Measurements from ENCODE around the gene TACC2. TPM values are rescaled to one million over a fixed set of nuclear protein-coding genes. Genes with fewer than 3 reads are reported as not detected.

Gene TACC2
- total and polyA plus RNA-seq, 4 donors: 21.6 to 107 (median 64.9) TPM

- H3K27me3 ChIP-seq (ENCODE audit: control insufficient read depth, insufficient read depth, low read length): no peaks in the 10 kb centered on the region
- DNase-seq (ENCODE audit: low read depth in 4 of 6, low spot score in 6 of 6): no peak
- no peaks in the 10 kb centered on the region for H3K36me3 ChIP-seq (ENCODE audit: control insufficient read depth, insufficient read depth, low read length)
- H3K4me3 ChIP-seq (ENCODE audit: low read depth, low read length): no peak overlapping the region
- WGBS (ENCODE audit: insufficient coverage): 80% methylated on average over 5 of the region's 6 CpGs
- no peaks in the 10 kb centered on the region for H3K4me1 ChIP-seq (ENCODE audit: control insufficient read depth, insufficient read depth, low read length)
- no peaks in the 10 kb centered on the region for H3K9me3 ChIP-seq (ENCODE audit: control insufficient read depth, insufficient read depth, low read length)
- no peak overlapping the region for H3K27ac ChIP-seq (ENCODE audit: low read depth, low read length)
Observed at GRCh38 chr10:122126763-122127659, 138.0 kb downstream of the TACC2 start.

DNA sequence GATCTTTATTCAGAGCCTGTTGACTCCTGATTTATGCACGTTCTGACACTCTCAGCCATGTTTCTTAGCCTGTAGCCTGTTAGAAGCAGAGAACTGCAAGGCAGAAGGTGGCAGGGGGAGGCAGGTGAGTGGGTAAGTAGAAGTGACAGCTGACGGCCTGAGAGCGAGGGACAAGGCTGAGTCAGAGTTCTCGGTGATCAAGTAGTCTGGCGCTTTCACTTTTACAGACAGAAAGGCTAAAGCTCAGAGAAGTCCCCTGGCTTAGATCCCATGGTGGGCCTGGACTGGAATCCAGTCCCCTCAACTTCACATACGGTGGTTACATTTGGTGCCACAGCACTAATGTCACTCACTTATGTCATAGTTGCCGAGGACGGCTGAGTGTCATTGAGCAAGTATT, 139.0 kb downstream of the TACC2 start:
- no peak for DNase-seq (ENCODE audit: low read depth in 4 of 6, low spot score in 6 of 6)
- no peaks in the 10 kb centered on the region for H3K9me3 ChIP-seq (ENCODE audit: control insufficient read depth, insufficient read depth, low read length)
- no peaks in the 10 kb centered on the region for H3K27me3 ChIP-seq (ENCODE audit: control insufficient read depth, insufficient read depth, low read length)
- H3K4me3 ChIP-seq (ENCODE audit: low read depth, low read length): no peak overlapping the region
- no peak overlapping the region for H3K27ac ChIP-seq (ENCODE audit: low read depth, low read length)
- H3K36me3 ChIP-seq (ENCODE audit: control insufficient read depth, insufficient read depth, low read length): peaks cover 2% of the 10 kb centered on the region
- H3K4me1 ChIP-seq (ENCODE audit: control insufficient read depth, insufficient read depth, low read length): no peaks in the 10 kb centered on the region
- WGBS (ENCODE audit: insufficient coverage): 90% methylated on average over 4 of the region's 8 CpGs

DNA sequence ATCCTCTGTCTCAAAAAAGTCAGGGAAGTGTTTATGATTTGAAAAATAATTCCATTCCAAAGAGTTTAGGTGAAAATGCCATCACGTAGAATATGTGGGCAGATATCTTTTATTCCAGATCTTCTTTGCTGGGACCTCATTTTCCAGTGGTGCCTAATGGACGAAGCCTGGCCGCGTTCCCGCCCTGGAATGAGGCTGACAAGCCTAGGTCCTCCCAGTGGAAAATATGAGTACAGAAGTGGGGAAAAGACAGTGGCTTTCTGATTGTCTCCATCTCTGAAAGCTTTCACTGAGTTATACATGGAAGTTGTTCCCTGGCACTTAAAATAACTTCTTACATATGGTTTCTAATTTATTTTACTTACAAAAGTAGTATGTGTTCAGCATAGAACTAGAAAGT, 139.4 kb downstream of the TACC2 start:
- Histone ChIP-seq H3K4me1 (ENCODE audit: control insufficient read depth, insufficient read depth, low read length) (no peaks in the 10 kb centered on the region), H3K27ac (ENCODE audit: low read depth, low read length) (no peak overlapping the region), H3K27me3 (ENCODE audit: control insufficient read depth, insufficient read depth, low read length) (no peaks in the 10 kb centered on the region), H3K36me3 (ENCODE audit: control insufficient read depth, insufficient read depth, low read length) (peaks cover 2% of the 10 kb centered on the region), H3K9me3 (ENCODE audit: control insufficient read depth, insufficient read depth, low read length) (no peaks in the 10 kb centered on the region), H3K4me3 (ENCODE audit: low read depth, low read length) (no peak overlapping the region)
- DNase-seq (ENCODE audit: low read depth in 4 of 6, low spot score in 6 of 6): no peak
- WGBS (ENCODE audit: insufficient coverage): 94% methylated on average over 3 of the region's 5 CpGs

DNA sequence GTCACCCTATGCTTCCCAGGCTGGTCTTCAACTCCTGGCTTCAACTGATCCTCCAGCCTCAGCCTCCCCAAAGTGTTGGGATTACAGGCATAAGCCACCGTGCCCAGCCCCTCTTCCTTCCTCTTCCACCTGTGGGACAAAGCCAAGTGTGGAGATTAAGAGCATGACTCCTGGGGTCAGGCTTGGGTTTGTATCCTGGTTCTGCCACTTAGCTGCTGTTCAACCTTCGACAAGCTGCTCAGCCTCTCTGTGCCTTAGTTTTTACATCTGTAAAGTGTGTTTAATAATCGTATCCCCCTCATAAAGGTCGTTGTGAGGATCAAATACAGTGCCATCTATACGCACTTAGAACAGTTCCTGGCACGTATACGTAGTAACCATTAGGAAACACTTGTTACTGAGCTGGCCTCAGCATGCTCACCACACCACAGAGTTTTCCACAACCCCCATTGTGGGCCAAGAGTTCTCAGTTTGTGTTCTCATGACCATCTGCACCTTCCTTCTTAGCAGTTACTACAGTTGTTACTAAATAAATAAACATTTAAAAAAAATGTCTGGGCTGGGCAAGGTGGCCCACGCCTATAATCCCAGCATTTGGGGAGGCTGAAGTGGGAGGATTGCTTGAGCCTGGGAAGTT, 141.6 kb downstream of the TACC2 start:
- WGBS (ENCODE audit: insufficient coverage): 94% methylated on average over 6 of the region's 8 CpGs

GRCh38 chr10:122132331-122132755, 143.4 kb downstream of the TACC2 start:
- Histone ChIP-seq H3K27me3 (ENCODE audit: control insufficient read depth, insufficient read depth, low read length) (no peaks in the 10 kb centered on the region), H3K9me3 (ENCODE audit: control insufficient read depth, insufficient read depth, low read length) (no peaks in the 10 kb centered on the region), H3K4me1 (ENCODE audit: control insufficient read depth, insufficient read depth, low read length) (no peaks in the 10 kb centered on the region), H3K4me3 (ENCODE audit: low read depth, low read length) (no peak overlapping the region), H3K36me3 (ENCODE audit: control insufficient read depth, insufficient read depth, low read length) (peaks cover 2% of the 10 kb centered on the region), H3K27ac (ENCODE audit: low read depth, low read length) (no peak overlapping the region)
- no peak for DNase-seq (ENCODE audit: low read depth in 4 of 6, low spot score in 6 of 6)
- 74% methylated on average over 8 of the region's 15 CpGs for WGBS (ENCODE audit: insufficient coverage)

More for the DNA sequence above, 141.6 kb downstream of the TACC2 start:
- no peak for DNase-seq (ENCODE audit: low read depth in 4 of 6, low spot score in 6 of 6)
- Histone ChIP-seq H3K36me3 (ENCODE audit: control insufficient read depth, insufficient read depth, low read length) (peaks cover 2% of the 10 kb centered on the region), H3K27me3 (ENCODE audit: control insufficient read depth, insufficient read depth, low read length) (no peaks in the 10 kb centered on the region), H3K27ac (ENCODE audit: low read depth, low read length) (no peak overlapping the region), H3K4me3 (ENCODE audit: low read depth, low read length) (no peak overlapping the region), H3K9me3 (ENCODE audit: control insufficient read depth, insufficient read depth, low read length) (no peaks in the 10 kb centered on the region), H3K4me1 (ENCODE audit: control insufficient read depth, insufficient read depth, low read length) (no peaks in the 10 kb centered on the region)

- H3K9me3 ChIP-seq (ENCODE audit: control insufficient read depth, insufficient read depth, low read length): no peaks in the 10 kb centered on the region
- DNase-seq (ENCODE audit: low read depth in 4 of 6, low spot score in 6 of 6): peak in 1 of 6 donors; percentile 52
- H3K36me3 ChIP-seq (ENCODE audit: control insufficient read depth, insufficient read depth, low read length): peaks cover 2% of the 10 kb centered on the region
- H3K4me3 ChIP-seq (ENCODE audit: low read depth, low read length): no peak overlapping the region
- H3K27me3 ChIP-seq (ENCODE audit: control insufficient read depth, insufficient read depth, low read length): no peaks in the 10 kb centered on the region
- no peak overlapping the region for H3K27ac ChIP-seq (ENCODE audit: low read depth, low read length)
- H3K4me1 ChIP-seq (ENCODE audit: control insufficient read depth, insufficient read depth, low read length): no peaks in the 10 kb centered on the region
- WGBS (ENCODE audit: insufficient coverage): 60% methylated on average over 9 of the region's 12 CpGs
Observed at GRCh38 chr10:122132882-122133565, 144.1 kb downstream of the TACC2 start.

DNA sequence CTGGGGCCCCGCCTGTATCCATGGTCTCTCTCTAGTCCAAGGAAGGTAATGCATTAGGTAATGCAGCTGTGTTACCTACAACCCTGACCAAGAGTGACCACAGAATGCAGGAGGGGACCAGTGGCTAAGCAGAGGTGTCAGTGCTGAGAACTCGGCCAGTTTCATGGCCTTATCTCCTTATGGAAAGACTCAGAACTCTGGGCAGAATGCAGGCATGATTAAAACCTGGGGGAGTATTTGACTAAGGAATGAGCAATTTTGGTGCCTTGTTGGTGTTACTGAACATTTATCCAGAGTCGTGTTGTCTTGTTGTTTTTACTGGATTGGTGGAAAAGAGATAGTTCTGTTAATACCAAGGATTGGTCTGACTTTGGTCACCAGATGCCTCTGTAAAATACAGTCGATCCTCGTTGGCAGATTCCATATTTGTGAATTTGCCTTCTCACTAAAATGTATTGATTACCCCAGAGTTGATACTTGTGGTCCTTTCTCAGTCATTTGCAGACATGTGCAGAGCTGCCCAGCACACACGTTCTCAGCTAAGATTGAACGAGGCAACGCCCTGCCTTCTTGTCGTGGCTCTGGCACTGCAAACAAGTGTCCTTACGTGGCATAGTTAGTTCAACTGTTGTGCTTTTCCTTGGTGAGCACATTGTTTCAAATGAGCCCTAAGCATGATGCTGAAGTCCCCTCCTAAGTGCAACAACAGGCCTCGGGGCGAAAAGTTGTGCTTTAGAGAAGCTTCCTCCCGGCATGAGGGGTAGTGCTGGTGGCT, 146.5 kb downstream of the TACC2 start:
- 90% methylated on average over 10 of the region's 13 CpGs for WGBS (ENCODE audit: insufficient coverage)
- DNase-seq (ENCODE audit: low read depth in 4 of 6, low spot score in 6 of 6): no peak
- Histone ChIP-seq H3K27ac (ENCODE audit: low read depth, low read length) (no peak overlapping the region), H3K9me3 (ENCODE audit: control insufficient read depth, insufficient read depth, low read length) (no peaks in the 10 kb centered on the region), H3K4me1 (ENCODE audit: control insufficient read depth, insufficient read depth, low read length) (peaks cover 14% of the 10 kb centered on the region), H3K27me3 (ENCODE audit: control insufficient read depth, insufficient read depth, low read length) (no peaks in the 10 kb centered on the region), H3K4me3 (ENCODE audit: low read depth, low read length) (no peak overlapping the region), H3K36me3 (ENCODE audit: control insufficient read depth, insufficient read depth, low read length) (peaks cover 2% of the 10 kb centered on the region)

GRCh38 chr10:122138831-122139625, 150.1 kb downstream of the TACC2 start:
- no peak for DNase-seq (ENCODE audit: low read depth in 4 of 6, low spot score in 6 of 6)
- peaks cover 45% of the 10 kb centered on the region for H3K4me1 ChIP-seq (ENCODE audit: control insufficient read depth, insufficient read depth, low read length)
- H3K9me3 ChIP-seq (ENCODE audit: control insufficient read depth, insufficient read depth, low read length): no peaks in the 10 kb centered on the region
- no peaks in the 10 kb centered on the region for H3K27me3 ChIP-seq (ENCODE audit: control insufficient read depth, insufficient read depth, low read length)
- H3K4me3 ChIP-seq (ENCODE audit: low read depth, low read length): no peak overlapping the region
- no peaks in the 10 kb centered on the region for H3K36me3 ChIP-seq (ENCODE audit: control insufficient read depth, insufficient read depth, low read length)
- H3K27ac ChIP-seq (ENCODE audit: low read depth, low read length): no peak overlapping the region
- WGBS (ENCODE audit: insufficient coverage): 55% methylated on average over 14 of the region's 16 CpGs
